ENCODE data around the gene ASMTL. TPM values are rescaled to one million over a fixed set of nuclear protein-coding genes. Genes with fewer than 3 reads are reported as not detected.

The ASMTL gene
- total and polyA plus RNA-seq, 2 of the 13 experiments (the other 11 are each of a cell fraction or from before 2014, with no cell fraction given): 5.6 to 16.3 TPM

DNA sequence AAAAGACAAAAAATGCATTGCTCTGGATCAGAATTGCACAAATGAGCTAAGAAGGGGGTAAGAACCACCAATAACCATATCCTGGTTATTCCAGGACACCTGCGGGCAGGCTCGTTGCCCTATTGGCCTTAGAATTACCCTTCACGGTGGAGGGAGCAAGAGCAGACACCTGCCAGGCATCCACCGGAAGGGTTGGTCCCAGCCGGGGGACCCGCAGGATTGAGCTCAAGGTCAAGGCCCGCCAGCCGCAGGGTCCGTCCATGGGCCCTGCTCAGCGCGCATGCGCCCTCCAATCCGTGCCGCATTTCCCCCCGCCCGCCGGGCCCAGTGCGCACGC, 61.4 kb downstream of the ASMTL start (continued):
- TF ChIP-seq THYN1 (CRISPR knock-in tag; IDR thresholded peaks at IDR 0.05; ENCODE audit: borderline replicate concordance, low read depth) (no peak), HNF4A (CRISPR knock-in tag; IDR thresholded peaks at IDR 0.05) (peak; percentile 64), ZNF605 (CRISPR knock-in tag; IDR thresholded peaks at IDR 0.05) (no peak), SKI (IDR thresholded peaks at IDR 0.05; ENCODE audit: partially characterized antibody) (peak; percentile 77), SETDB1 (CRISPR knock-in tag; IDR thresholded peaks at IDR 0.05; ENCODE audit: borderline replicate concordance) (no peak), MTA3 (CRISPR knock-in tag; IDR thresholded peaks at IDR 0.05) (no peak), ZEB1 (IDR thresholded peaks at IDR 0.05; ENCODE audit: insufficient replicate concordance, low read depth) (no peak), ZNF792 (CRISPR knock-in tag; IDR thresholded peaks at IDR 0.05) (no peak), MIER2 (CRISPR knock-in tag; IDR thresholded peaks at IDR 0.05) (no peak), YEATS4 (CRISPR knock-in tag; IDR thresholded peaks at IDR 0.05; ENCODE audit: borderline replicate concordance) (no peak), ZFYVE20 (CRISPR knock-in tag; IDR thresholded peaks at IDR 0.05; ENCODE audit: borderline replicate concordance, low read depth) (no peak), ZNF816 (CRISPR knock-in tag; IDR thresholded peaks at IDR 0.05; ENCODE audit: borderline replicate concordance) (no peak), KAT8 (CRISPR knock-in tag; IDR thresholded peaks at IDR 0.05) (no peak), MEIS2 (CRISPR knock-in tag; IDR thresholded peaks at IDR 0.05) (no peak)
- TF ChIP-seq, protein P1, sequence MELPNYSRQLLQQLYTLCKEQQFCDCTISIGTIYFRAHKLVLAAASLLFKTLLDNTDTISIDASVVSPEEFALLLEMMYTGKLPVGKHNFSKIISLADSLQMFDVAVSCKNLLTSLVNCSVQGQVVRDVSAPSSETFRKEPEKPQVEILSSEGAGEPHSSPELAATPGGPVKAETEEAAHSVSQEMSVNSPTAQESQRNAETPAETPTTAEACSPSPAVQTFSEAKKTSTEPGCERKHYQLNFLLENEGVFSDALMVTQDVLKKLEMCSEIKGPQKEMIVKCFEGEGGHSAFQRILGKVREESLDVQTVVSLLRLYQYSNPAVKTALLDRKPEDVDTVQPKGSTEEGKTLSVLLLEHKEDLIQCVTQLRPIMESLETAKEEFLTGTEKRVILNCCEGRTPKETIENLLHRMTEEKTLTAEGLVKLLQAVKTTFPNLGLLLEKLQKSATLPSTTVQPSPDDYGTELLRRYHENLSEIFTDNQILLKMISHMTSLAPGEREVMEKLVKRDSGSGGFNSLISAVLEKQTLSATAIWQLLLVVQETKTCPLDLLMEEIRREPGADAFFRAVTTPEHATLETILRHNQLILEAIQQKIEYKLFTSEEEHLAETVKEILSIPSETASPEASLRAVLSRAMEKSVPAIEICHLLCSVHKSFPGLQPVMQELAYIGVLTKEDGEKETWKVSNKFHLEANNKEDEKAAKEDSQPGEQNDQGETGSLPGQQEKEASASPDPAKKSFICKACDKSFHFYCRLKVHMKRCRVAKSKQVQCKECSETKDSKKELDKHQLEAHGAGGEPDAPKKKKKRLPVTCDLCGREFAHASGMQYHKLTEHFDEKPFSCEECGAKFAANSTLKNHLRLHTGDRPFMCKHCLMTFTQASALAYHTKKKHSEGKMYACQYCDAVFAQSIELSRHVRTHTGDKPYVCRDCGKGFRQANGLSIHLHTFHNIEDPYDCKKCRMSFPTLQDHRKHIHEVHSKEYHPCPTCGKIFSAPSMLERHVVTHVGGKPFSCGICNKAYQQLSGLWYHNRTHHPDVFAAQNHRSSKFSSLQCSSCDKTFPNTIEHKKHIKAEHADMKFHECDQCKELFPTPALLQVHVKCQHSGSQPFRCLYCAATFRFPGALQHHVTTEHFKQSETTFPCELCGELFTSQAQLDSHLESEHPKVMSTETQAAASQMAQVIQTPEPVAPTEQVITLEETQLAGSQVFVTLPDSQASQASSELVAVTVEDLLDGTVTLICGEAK (IDR thresholded peaks at IDR 0.05): no peak
- TF ChIP-seq, protein P1 (CRISPR knock-in tag; IDR thresholded peaks at IDR 0.05): no peak
- TF ChIP-seq, protein P2, sequence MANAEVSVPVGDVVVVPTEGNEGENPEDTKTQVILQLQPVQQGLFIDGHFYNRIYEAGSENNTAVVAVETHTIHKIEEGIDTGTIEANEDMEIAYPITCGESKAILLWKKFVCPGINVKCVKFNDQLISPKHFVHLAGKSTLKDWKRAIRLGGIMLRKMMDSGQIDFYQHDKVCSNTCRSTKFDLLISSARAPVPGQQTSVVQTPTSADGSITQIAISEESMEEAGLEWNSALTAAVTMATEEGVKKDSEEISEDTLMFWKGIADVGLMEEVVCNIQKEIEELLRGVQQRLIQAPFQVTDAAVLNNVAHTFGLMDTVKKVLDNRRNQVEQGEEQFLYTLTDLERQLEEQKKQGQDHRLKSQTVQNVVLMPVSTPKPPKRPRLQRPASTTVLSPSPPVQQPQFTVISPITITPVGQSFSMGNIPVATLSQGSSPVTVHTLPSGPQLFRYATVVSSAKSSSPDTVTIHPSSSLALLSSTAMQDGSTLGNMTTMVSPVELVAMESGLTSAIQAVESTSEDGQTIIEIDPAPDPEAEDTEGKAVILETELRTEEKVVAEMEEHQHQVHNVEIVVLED (CRISPR knock-in tag; IDR thresholded peaks at IDR 0.05; ENCODE audit: borderline replicate concordance): no peak; the same call in 1 of the 2 replicates
- TF ChIP-seq, protein P3, sequence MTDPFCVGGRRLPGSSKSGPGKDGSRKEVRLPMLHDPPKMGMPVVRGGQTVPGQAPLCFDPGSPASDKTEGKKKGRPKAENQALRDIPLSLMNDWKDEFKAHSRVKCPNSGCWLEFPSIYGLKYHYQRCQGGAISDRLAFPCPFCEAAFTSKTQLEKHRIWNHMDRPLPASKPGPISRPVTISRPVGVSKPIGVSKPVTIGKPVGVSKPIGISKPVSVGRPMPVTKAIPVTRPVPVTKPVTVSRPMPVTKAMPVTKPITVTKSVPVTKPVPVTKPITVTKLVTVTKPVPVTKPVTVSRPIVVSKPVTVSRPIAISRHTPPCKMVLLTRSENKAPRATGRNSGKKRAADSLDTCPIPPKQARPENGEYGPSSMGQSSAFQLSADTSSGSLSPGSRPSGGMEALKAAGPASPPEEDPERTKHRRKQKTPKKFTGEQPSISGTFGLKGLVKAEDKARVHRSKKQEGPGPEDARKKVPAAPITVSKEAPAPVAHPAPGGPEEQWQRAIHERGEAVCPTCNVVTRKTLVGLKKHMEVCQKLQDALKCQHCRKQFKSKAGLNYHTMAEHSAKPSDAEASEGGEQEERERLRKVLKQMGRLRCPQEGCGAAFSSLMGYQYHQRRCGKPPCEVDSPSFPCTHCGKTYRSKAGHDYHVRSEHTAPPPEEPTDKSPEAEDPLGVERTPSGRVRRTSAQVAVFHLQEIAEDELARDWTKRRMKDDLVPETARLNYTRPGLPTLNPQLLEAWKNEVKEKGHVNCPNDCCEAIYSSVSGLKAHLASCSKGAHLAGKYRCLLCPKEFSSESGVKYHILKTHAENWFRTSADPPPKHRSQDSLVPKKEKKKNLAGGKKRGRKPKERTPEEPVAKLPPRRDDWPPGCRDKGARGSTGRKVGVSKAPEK (CRISPR knock-in tag; IDR thresholded peaks at IDR 0.05; ENCODE audit: borderline replicate concordance): no peak
